ENCODE results near the gene PCNX2. TPM values are rescaled to one million over a fixed set of nuclear protein-coding genes. Genes with fewer than 3 reads are reported as not detected.
A peak's percentile ranks its signal among the peaks of the same experiment; 100 is the strongest.

The PCNX2 gene
- total and polyA plus RNA-seq, 8 donors, result 5.5 to 25.9 (median 8.7) TPM

GRCh38 chr1:232980355-232980978 is 315.1 kb downstream of the PCNX2 start:
- no peak for FAIRE-seq
- 78 to 80% methylated on average over 13 of the region's 13 CpGs for WGBS, 2 donors
- Histone ChIP-seq H3K9me3 (no peaks in the 10 kb centered on the region), H3K27ac (no peak overlapping the region), H3K4me3 (no peak overlapping the region), H3K4me1 (no peaks in the 10 kb centered on the region), H3K27me3 (no peaks in the 10 kb centered on the region), H3K36me3 (no peaks in the 10 kb centered on the region)
- no peak for TF ChIP-seq CTCF (IDR thresholded peaks at IDR 0.05)
- DNase-seq, result no peak
- intact Hi-C loops (cut with DNase I), result no loop called here
- peak in 2 of 4 donors; percentile 36 to 39 for ATAC-seq

GRCh38 chr1:232979558-232979957 is 316.0 kb downstream of the PCNX2 start:
- no peak overlapping the region for H3K4me3 ChIP-seq
- no peak for TF ChIP-seq CTCF (IDR thresholded peaks at IDR 0.05)
- H3K9me3 ChIP-seq, result no peaks in the 10 kb centered on the region
- WGBS, 2 donors, result 98 to 99% methylated on average over 6 of the region's 6 CpGs
- H3K4me1 ChIP-seq, result peaks cover 0 to 3% (median 0%) of the 10 kb centered on the region in 3 donors
- no peak overlapping the region for H3K27ac ChIP-seq
- H3K36me3 ChIP-seq, result no peaks in the 10 kb centered on the region
- DNase-seq (no peak), FAIRE-seq (no peak), ATAC-seq (no peak)
- no peaks in the 10 kb centered on the region for H3K27me3 ChIP-seq
- intact Hi-C loops (cut with DNase I), result no loop called here

- no peak overlapping the region for H3K4me3 ChIP-seq
- H3K27ac ChIP-seq, result no peak overlapping the region
- H3K9me3 ChIP-seq, result no peaks in the 10 kb centered on the region
- H3K4me1 ChIP-seq, result peaks cover 0 to 3% (median 0%) of the 10 kb centered on the region in 3 donors
- H3K27me3 ChIP-seq, result no peaks in the 10 kb centered on the region
- DNase-seq (no peak), FAIRE-seq (no peak), ATAC-seq (no peak)
- no peaks in the 10 kb centered on the region for H3K36me3 ChIP-seq
- 70 to 72% methylated on average over 4 of the region's 4 CpGs for WGBS, 2 donors
- TF ChIP-seq CTCF (IDR thresholded peaks at IDR 0.05), result no peak
- intact Hi-C loops (cut with DNase I), result no loop called here
Observed at GRCh38 chr1:232978815-232979214, 316.7 kb downstream of the PCNX2 start.

- peak in 3 of 4 donors; percentile 15 to 65 (median 37) for ATAC-seq
- Histone ChIP-seq H3K27me3 (no peaks in the 10 kb centered on the region), H3K4me1 (peaks cover 0 to 3% (median 0%) of the 10 kb centered on the region in 3 donors), H3K9me3 (no peaks in the 10 kb centered on the region), H3K4me3 (no peak overlapping the region), H3K36me3 (no peaks in the 10 kb centered on the region), H3K27ac (peak overlapping the region in 1 of 4 donors; percentile 43)
- no peak for TF ChIP-seq CTCF (IDR thresholded peaks at IDR 0.05)
- WGBS, 2 donors, result 56 to 65% methylated on average over 8 of the region's 8 CpGs
- intact Hi-C loops (cut with DNase I), result no loop called here
- no peak for FAIRE-seq
- no peak for DNase-seq
Observed at GRCh38 chr1:232978091-232978634, 317.4 kb downstream of the PCNX2 start.

- Histone ChIP-seq H3K36me3 (peaks cover 0 to 9% (median 0%) of the 10 kb centered on the region in 3 donors), H3K27me3 (no peaks in the 10 kb centered on the region), H3K4me3 (no peak overlapping the region), H3K9me3 (no peaks in the 10 kb centered on the region), H3K4me1 (peaks cover 0 to 3% (median 0%) of the 10 kb centered on the region in 3 donors), H3K27ac (no peak overlapping the region)
- peak in 1 of 6 donors; percentile 40 for DNase-seq
- FAIRE-seq, result no peak
- TF ChIP-seq CTCF (IDR thresholded peaks at IDR 0.05), result no peak
- intact Hi-C loops (cut with DNase I), result no loop called here
- peak; percentile 59 to 94 (median 91) for ATAC-seq
- WGBS, 2 donors, result 65 to 66% methylated on average over 3 of the region's 3 CpGs
Observed at GRCh38 chr1:232974971-232975370, 320.6 kb downstream of the PCNX2 start.
